C4-2B (cell line): ENCODE measurements around the gene NR2F1-AS1.

ENCODE experiments used
- H3K27ac ChIP-seq: fragments of 450-650 bp; 2 replicates; pipeline ENCODE4 v1.5.1; 2017
- ZFX ChIP-seq: fragments of 450-650 bp; IDR thresholded peaks from 2 replicates; pipeline ENCODE4 v1.6.1; 2017
- TF ChIP-seq, protein P1 (sequence below): fragments of 450-650 bp; conservative IDR thresholded peaks from 2 replicates; pipeline ENCODE4 v1.5.1; 2017; ENCODE audit warnings: mild to moderate bottlenecking

Gene NR2F1-AS1

DNA sequence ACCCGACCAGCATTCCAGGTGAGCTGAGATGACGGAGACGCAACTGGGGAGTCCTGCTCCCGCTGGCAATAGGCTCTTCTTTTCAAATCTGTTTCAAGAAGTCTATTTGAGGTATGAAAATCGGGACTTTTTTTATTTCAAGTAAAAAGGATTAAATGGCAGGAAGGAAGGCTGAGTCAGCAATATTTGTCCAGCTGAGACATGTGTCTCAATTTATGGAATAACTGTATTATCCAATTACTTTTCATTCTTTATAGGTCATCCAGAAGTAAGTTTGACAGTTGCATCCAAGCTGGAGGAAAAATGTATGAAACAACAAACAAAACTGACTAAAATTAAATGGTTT is 221.1 kb downstream of the NR2F1-AS1 start:
- no peak for TF ChIP-seq ZFX
- TF ChIP-seq, protein P1, sequence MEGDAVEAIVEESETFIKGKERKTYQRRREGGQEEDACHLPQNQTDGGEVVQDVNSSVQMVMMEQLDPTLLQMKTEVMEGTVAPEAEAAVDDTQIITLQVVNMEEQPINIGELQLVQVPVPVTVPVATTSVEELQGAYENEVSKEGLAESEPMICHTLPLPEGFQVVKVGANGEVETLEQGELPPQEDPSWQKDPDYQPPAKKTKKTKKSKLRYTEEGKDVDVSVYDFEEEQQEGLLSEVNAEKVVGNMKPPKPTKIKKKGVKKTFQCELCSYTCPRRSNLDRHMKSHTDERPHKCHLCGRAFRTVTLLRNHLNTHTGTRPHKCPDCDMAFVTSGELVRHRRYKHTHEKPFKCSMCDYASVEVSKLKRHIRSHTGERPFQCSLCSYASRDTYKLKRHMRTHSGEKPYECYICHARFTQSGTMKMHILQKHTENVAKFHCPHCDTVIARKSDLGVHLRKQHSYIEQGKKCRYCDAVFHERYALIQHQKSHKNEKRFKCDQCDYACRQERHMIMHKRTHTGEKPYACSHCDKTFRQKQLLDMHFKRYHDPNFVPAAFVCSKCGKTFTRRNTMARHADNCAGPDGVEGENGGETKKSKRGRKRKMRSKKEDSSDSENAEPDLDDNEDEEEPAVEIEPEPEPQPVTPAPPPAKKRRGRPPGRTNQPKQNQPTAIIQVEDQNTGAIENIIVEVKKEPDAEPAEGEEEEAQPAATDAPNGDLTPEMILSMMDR, result no peak
- peak overlapping the region; percentile 50 for H3K27ac ChIP-seq
